ENCODE results near the gene SORCS1.
A peak's percentile ranks its signal among the peaks of the same experiment; 100 is the strongest.

The SORCS1 gene

DNA sequence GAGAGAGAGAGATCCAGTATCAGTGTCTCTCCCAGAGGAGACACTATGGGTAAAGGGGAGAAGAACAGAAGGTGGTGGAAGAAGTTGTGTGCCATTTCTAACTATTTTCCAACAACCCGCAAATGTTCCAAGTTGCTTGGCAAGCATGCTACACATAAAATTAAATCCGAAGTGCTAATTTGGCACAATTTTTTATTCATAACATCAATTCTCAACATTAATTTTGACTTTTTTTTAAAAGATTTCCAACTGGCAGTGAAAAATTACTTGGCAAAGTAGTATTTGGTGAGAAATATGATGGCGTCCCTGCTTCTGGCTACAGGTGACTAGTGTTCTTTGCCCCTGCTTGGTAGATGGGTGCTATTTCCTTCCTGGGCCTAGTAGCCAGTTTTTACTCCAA lies 622.0 kb downstream of the SORCS1 start:
- no peak for DNase-seq (ENCODE audit: low read depth, low spot score)

DNA sequence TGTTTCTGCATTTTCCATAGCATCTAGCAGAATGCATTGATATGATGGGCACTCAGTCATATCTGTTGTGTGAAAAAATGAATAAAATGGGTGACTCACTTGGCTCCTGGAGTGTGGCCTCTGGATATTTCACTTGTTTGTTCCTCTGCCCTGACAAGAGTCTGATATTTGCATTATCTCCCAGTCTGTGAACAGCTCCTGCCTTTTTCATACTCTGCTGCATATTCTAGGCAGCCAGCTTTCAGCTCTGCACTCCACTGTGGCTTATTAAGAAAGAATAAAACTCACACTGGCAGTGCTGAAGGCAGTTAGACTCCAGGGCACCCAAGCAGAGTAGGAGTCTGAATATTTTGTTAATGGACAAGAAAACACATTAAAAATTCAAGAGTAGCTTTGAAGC lies 623.9 kb downstream of the SORCS1 start:
- peak; percentile 35 for DNase-seq (ENCODE audit: low read depth, low spot score)

DNA sequence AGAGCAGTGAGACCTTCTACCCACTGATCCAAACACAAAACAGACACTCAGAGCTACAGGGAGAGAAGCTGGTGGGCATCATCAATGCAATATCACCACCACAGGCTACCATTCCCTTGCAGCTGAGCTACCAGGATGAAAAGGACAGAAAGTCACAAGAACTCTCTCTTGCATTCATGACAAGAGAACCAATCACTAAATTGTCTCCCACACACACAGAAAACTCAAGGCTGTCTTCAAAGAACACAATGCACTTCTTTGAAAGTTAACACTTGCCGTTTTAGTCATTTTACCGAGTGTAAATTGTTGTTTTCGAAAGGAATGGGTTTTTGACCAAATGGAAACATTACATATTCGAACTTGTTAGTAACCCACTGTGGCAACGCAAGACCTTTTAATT lies 626.6 kb downstream of the SORCS1 start:
- DNase-seq (ENCODE audit: low read depth, low spot score): no peak

DNA sequence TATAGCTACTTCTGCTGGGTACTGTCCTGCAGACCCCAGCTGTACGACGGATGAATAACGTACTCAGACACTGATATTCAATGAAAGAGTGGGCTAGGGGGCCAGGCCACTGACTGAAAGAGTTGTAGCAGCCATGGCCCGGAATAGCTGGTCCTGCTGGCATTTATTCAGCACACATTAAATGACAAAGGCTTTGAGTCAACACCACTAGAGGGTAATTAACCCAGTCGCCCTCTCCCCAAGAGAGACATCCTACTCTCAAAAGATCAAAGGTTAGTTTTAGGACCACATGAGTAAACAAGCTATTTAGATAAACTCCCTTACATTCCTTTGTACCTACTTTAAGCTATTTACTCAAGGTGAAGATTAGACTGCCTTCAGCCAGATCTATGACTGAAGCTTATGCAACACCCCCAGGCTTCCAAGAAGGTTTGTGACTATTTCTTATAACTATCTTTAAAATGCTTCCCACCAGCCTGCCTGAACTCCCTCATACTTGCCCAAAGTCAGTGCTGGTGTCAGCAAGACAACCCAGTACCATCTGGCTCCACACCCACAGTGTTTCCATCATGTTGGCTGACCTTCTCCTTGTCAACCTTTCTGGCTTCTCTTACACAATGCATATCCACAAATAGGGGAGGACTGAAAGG lies 629.1 kb downstream of the SORCS1 start:
- no peak for DNase-seq (ENCODE audit: low read depth, low spot score)

DNA sequence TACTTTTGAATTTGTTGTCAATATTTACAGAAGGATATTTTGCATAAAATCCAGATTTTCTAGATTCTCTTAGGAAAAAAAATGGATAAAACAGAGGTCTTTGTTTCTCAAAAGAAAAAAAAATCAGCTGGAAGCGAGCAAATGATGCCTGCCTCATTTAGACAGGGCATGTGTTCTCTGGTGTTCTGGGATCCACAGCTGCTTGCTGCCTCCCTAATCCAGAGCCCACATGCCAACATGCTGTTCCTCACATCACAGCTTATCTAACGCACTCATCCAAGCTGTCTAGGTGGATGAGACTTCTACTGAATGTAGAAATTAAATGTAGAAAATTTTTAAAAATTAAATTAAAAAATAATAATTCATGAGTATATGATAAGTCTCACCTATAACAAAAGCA lies 630.1 kb downstream of the SORCS1 start:
- no peak for DNase-seq (ENCODE audit: low read depth, low spot score)

DNA sequence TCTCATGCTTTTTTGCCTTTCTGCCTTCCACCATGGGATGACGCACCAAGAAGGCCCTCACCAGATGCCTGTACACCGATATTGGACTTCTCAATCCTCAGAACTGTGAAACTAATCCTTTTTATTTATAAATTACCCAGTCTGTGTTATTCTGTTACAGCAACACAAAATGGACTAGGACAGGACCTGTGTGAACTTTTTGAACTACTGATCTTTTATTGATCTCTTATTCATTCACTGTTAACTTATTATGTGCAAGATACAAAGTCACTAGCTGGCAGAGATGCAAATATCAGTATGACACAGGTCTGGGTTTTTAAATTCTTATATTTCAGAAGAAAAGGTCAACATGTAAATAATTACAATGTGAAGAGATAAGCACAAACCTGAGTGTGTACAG lies 635.8 kb downstream of the SORCS1 start:
- DNase-seq (ENCODE audit: low read depth, low spot score): no peak

DNA sequence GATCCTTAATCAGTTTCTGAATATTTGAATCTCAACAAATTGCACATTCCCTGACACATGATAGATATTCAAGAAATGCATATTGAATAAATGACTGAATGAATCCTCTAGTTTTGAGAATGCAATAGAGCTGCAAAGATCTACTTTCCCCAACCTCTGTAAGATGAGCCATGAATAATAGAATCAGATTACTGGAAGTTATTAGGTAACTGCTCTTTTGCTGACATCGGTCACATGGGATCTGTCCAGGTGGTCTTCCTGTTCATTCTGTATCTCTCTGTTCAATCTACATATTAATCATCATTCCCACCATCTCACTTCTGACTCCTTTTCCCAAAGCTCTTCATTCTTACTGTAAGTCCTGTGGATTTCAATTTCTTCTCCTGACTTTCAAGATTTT lies 638.7 kb downstream of the SORCS1 start:
- DNase-seq (ENCODE audit: low read depth, low spot score): no peak
